Epithelial cell of esophagus (primary cell): ENCODE data around the gene TMEM52.

Experiments
- DNase-seq: peaks from one replicate; pipeline ENCODE4 v3.0.0; 2010; ENCODE audit warnings: low read depth
- H3K4me3 ChIP-seq: 2 replicates; pipeline ENCODE4 v1.5.1; 2011; ENCODE audit warnings: mild to moderate bottlenecking, low read length, control low read depth
- CTCF ChIP-seq: IDR thresholded peaks from 2 replicates; pipeline ENCODE4 v1.5.1; 2011; ENCODE audit warnings: low read depth, mild to moderate bottlenecking, low read length, control low read depth, inconsistent platforms; ENCODE audit not compliant: insufficient read depth; ENCODE audit errors: missing control alignments

Gene TMEM52

GRCh38 chr1:1947493-1947892 lies 28.4 kb upstream of the TMEM52 start:
- H3K4me3 ChIP-seq = no peak overlapping the region
- TF ChIP-seq CTCF = no peak
- no peak for DNase-seq

- H3K4me3 ChIP-seq = no peak overlapping the region
- no peak for TF ChIP-seq CTCF
- DNase-seq = no peak
Observed at GRCh38 chr1:1946540-1946939, 27.5 kb upstream of the TMEM52 start.

- DNase-seq = no peak
- no peak for TF ChIP-seq CTCF
Observed at GRCh38 chr1:1945782-1946393, 26.8 kb upstream of the TMEM52 start.

GRCh38 chr1:1943834-1944570 lies 24.9 kb upstream of the TMEM52 start:
- peak; percentile 36 for DNase-seq
- peak; percentile 71 for TF ChIP-seq CTCF
- no peak overlapping the region for H3K4me3 ChIP-seq

More at GRCh38 chr1:1945782-1946393, 26.8 kb upstream of the TMEM52 start:
- H3K4me3 ChIP-seq = no peak overlapping the region

- no peak for DNase-seq
- TF ChIP-seq CTCF = no peak
- no peak overlapping the region for H3K4me3 ChIP-seq
Observed at GRCh38 chr1:1942753-1943656, 23.9 kb upstream of the TMEM52 start.

GRCh38 chr1:1941868-1942752 lies 23.0 kb upstream of the TMEM52 start:
- no peak overlapping the region for H3K4me3 ChIP-seq
- TF ChIP-seq CTCF = no peak
- DNase-seq = no peak
